Mammary epithelial cell (primary cell): ENCODE results near the gene STXBP6.

Experiments used
- EZH2 ChIP-seq: IDR thresholded peaks from 2 replicates; pipeline ENCODE4 v1.6.1; 2012; ENCODE audit warnings: low read length, inconsistent platforms, borderline replicate concordance
- TF ChIP-seq, protein P1 (sequence below), 2 donors: IDR thresholded peaks in 1 of 2; conservative IDR thresholded peaks in 1 of 2; 2 replicates each; pipeline ENCODE4 v1.5.1; 2011 to 2012; ENCODE audit warnings: inconsistent platforms in 2 of 2, low read length in 2 of 2, mild to moderate bottlenecking in 2 of 2, control low read depth in 1 of 2, low read depth in 1 of 2; ENCODE audit not compliant: insufficient read depth in 1 of 2; ENCODE audit errors: extremely low read depth in 1 of 2

DNA sequence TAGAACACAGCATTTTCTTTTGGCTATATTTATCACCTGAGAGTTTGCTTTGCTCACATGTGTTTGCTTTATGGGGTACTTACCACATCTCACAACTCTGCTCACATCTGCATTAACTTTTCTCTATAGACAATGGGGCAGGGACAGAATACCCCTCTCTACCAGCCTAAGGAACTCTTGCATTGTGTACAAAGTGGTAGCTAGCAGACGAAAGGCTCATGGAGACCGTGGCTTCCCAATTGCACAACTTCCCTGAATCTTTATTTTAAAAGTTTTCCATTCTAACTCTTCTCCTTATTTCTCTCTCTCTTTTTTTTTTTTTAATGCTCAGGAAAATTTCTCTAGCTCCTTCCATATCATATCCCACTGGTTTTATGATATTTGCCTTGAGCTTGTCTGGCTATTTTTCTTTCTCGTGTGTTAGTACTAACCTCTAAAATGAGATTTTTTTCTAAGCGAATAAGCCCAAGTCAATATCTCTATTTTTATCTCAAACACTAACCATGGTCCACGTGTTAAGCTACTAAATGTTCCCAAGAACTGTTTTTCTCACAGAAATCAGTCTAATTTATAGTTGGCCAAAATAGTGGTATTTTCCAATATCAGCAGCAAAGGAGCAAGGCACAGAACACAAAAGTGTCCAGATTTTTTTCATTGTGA, 155.2 kb downstream of the STXBP6 start:
- TF ChIP-seq, protein P1, sequence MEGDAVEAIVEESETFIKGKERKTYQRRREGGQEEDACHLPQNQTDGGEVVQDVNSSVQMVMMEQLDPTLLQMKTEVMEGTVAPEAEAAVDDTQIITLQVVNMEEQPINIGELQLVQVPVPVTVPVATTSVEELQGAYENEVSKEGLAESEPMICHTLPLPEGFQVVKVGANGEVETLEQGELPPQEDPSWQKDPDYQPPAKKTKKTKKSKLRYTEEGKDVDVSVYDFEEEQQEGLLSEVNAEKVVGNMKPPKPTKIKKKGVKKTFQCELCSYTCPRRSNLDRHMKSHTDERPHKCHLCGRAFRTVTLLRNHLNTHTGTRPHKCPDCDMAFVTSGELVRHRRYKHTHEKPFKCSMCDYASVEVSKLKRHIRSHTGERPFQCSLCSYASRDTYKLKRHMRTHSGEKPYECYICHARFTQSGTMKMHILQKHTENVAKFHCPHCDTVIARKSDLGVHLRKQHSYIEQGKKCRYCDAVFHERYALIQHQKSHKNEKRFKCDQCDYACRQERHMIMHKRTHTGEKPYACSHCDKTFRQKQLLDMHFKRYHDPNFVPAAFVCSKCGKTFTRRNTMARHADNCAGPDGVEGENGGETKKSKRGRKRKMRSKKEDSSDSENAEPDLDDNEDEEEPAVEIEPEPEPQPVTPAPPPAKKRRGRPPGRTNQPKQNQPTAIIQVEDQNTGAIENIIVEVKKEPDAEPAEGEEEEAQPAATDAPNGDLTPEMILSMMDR (conservative IDR thresholded peaks at IDR 0.05 in 1 of 2, IDR thresholded peaks at IDR 0.05 in 1 of 2; ENCODE audit: extremely low read depth in 1 of 2, insufficient read depth in 1 of 2, low read depth in 1 of 2, low read length in 2 of 2) = no peak
- TF ChIP-seq EZH2 = no peak
